ENCODE data around the gene AP3S2. TPM values are rescaled to one million over a fixed set of nuclear protein-coding genes. Genes with fewer than 3 reads are reported as not detected.

Gene AP3S2
- total and polyA plus RNA-seq, 10 donors = 5.4 to 54.9 (median 33.8) TPM

- WGBS, 5 donors = 12 to 39% (median 17%) methylated on average over 9 to 36 of the region's 36 CpGs
- Histone ChIP-seq H3K4me1 (peaks cover 4 to 30% (median 24%) of the 10 kb centered on the region in 6 donors), H3K27me3 (replicated peaks in 1 of 7) (peaks cover 0 to 20% (median 11%) of the 10 kb centered on the region in 7 donors), H3K4me3 (peak overlapping the region; percentile 17 to 80 (median 56)), H3K9me3 (no peaks in the 10 kb centered on the region), H3K27ac (peak overlapping the region in 7 of 8 donors; percentile 58 to 80 (median 71)), H3K36me3 (peaks cover 0 to 11% (median 0%) of the 10 kb centered on the region in 6 donors)
- DNase-seq = peak; percentile 78
- TF ChIP-seq POLR2A (IDR thresholded peaks at IDR 0.05) (no peak), POLR2AphosphoS5 (IDR thresholded peaks at IDR 0.05) (peak in 1 of 3 donors; percentile 36)
- intact Hi-C loops (cut with DNase I; ENCODE audit: low total_unique reads) = no loop called here
Observed at GRCh38 chr15:89912145-89912673, 18.4 kb upstream of the AP3S2 start.

DNA sequence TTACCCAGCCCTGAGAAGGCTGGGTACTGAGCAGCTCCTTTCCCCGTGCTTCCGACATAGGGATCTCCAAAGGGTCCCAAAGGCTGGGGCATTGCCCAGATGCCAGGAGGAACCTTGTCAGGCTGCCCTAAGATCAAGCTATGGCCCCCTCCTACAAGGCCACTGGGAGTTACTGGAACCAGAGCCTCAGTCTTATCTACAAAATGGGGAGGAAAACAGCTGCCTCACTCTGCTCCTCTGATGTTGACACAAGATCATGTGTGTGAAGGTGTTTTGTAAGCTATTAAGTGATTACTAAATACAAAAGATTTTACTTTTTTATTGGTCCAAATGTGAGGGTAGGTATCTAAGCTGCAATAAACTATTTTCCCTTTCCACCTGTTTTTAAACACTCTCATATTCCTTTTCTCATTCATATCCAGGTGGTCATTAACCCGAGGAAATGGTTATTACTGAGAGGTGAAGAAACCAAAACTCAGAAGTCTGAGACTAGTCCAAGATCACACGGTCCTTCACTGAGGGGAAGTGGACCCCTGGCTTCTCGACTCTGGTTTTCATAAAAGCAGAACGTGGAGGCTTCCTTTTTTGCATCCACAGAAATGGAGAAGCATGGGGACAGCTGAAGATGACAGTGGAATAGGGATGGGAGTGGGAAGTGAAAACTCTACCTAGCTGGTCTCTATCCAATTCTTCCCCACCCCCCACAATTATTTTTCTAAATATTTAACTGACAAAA, 17.3 kb upstream of the AP3S2 start:
- WGBS, 5 donors = 45 to 64% (median 53%) methylated on average over 6 of the region's 6 CpGs
- H3K27ac ChIP-seq = peak overlapping the region in 2 of 8 donors; percentile 32 to 72
- intact Hi-C loops (cut with DNase I; ENCODE audit: low total_unique reads) = no loop called here

DNA sequence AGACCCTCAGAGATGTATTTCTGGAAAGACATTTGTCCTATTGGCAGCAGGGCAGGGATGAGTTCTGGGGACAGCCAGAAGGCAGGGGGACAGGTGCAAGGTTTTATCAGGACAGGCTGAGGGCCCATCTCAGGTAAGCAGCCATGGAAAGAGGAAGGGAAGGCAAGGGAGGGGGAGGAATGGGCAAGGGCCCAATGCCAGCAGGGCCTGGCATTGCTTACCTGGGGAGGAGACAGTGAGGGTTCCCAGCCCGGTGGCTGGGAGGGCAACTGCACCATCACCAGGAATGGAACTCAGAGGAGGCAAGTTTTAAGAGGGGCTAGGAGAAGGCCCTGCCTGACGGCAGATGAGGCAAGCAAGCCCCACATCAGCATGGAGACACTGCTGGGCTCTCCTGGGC, 15.8 kb upstream of the AP3S2 start:
- Histone ChIP-seq H3K9me3 (no peaks in the 10 kb centered on the region), H3K27me3 (replicated peaks in 1 of 7) (peaks cover 0 to 20% (median 11%) of the 10 kb centered on the region in 7 donors), H3K27ac (no peak overlapping the region), H3K4me3 (no peak overlapping the region), H3K36me3 (peaks cover 0 to 18% (median 0%) of the 10 kb centered on the region in 6 donors), H3K4me1 (peaks cover 4 to 31% (median 24%) of the 10 kb centered on the region in 6 donors)
- no peak for DNase-seq
- TF ChIP-seq, protein P1, sequence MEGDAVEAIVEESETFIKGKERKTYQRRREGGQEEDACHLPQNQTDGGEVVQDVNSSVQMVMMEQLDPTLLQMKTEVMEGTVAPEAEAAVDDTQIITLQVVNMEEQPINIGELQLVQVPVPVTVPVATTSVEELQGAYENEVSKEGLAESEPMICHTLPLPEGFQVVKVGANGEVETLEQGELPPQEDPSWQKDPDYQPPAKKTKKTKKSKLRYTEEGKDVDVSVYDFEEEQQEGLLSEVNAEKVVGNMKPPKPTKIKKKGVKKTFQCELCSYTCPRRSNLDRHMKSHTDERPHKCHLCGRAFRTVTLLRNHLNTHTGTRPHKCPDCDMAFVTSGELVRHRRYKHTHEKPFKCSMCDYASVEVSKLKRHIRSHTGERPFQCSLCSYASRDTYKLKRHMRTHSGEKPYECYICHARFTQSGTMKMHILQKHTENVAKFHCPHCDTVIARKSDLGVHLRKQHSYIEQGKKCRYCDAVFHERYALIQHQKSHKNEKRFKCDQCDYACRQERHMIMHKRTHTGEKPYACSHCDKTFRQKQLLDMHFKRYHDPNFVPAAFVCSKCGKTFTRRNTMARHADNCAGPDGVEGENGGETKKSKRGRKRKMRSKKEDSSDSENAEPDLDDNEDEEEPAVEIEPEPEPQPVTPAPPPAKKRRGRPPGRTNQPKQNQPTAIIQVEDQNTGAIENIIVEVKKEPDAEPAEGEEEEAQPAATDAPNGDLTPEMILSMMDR (IDR thresholded peaks at IDR 0.05 in 8 of 11, conservative IDR thresholded peaks at IDR 0.05 in 3 of 11) = no peak
- TF ChIP-seq POLR2A (IDR thresholded peaks at IDR 0.05) (no peak), POLR2AphosphoS5 (IDR thresholded peaks at IDR 0.05) (no peak)
- intact Hi-C loops (cut with DNase I; ENCODE audit: low total_unique reads) = no loop called here
- WGBS, 5 donors = 46 to 93% (median 50%) methylated on average over 1 to 2 of the region's 2 CpGs

More for the DNA sequence above, 17.3 kb upstream of the AP3S2 start:
- peaks cover 4 to 30% (median 24%) of the 10 kb centered on the region in 6 donors for H3K4me1 ChIP-seq
- DNase-seq = no peak
- H3K9me3 ChIP-seq = no peaks in the 10 kb centered on the region
- H3K27me3 ChIP-seq (replicated peaks in 1 of 7) = peaks cover 0 to 20% (median 11%) of the 10 kb centered on the region in 7 donors
- TF ChIP-seq POLR2A (IDR thresholded peaks at IDR 0.05) = no peak
- no peak for TF ChIP-seq POLR2AphosphoS5 (IDR thresholded peaks at IDR 0.05)
- TF ChIP-seq, protein P1 (IDR thresholded peaks at IDR 0.05 in 8 of 11, conservative IDR thresholded peaks at IDR 0.05 in 3 of 11) = no peak
- H3K36me3 ChIP-seq = peaks cover 0 to 16% (median 0%) of the 10 kb centered on the region in 6 donors
- H3K4me3 ChIP-seq = no peak overlapping the region

DNA sequence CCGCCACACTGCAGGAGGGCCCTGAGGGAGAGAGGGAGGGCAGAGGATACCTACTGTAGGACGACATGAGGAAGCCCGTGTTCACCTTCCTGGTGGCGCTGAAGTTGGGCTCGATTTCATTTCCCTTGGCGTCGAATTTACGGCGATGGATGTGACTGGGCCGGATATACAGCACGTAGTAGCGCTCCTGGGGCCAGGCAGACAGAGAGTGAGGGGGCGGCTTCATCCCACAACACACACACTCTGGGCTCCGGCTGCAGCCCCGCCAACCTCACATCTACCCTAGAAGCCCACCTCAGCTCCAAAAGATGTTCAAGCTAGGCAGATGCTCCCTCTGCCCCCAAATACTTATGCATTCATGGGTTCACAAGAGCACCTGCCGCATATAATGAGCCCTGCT, 14.4 kb upstream of the AP3S2 start:
- H3K36me3 ChIP-seq = peaks cover 0 to 27% (median 7%) of the 10 kb centered on the region in 6 donors
- intact Hi-C loops (cut with DNase I; ENCODE audit: low total_unique reads) = no loop called here

More for the DNA sequence above, 14.4 kb upstream of the AP3S2 start:
- no peak for DNase-seq
- WGBS, 5 donors = 90 to 96% (median 93%) methylated on average over 16 of the region's 16 CpGs
- Histone ChIP-seq H3K4me3 (no peak overlapping the region), H3K27me3 (replicated peaks in 1 of 7) (peaks cover 0 to 17% (median 11%) of the 10 kb centered on the region in 7 donors), H3K9me3 (no peaks in the 10 kb centered on the region), H3K4me1 (peaks cover 4 to 31% (median 22%) of the 10 kb centered on the region in 6 donors), H3K27ac (no peak overlapping the region)
- TF ChIP-seq POLR2AphosphoS5 (IDR thresholded peaks at IDR 0.05) (no peak), POLR2A (IDR thresholded peaks at IDR 0.05) (no peak)
- TF ChIP-seq, protein P1 (IDR thresholded peaks at IDR 0.05 in 8 of 11, conservative IDR thresholded peaks at IDR 0.05 in 3 of 11) = no peak

All from spleen (tissue), 11 donors.